SK-N-SH (cell line): ENCODE data around the gene WNT9B. TPM values are rescaled to one million over a fixed set of nuclear protein-coding genes. Genes with fewer than 3 reads are reported as not detected.

Source experiments
- CTCF ChIA-PET: fragments of 300-600, 350-600 bp; formaldehyde crosslinking; extraction: SDS; loops from one replicate; lab custom pipeline; 2021; lab: Yijun Ruan, JAX
- POLR2A ChIA-PET: fragments of 350-600 bp; sonication (Branson Sonifier 250); formaldehyde crosslinking; extraction: SDS; loops from one replicate; lab custom pipeline; 2020; ENCODE audit warnings: antibody characterized with exemption, inconsistent platforms; lab: Yijun Ruan, JAX
- DNase-seq: peaks from one replicate; pipeline ENCODE4 v3.0.0; 2012
- H2AFZ ChIP-seq: fragments of 200-600 bp; sonication (generic); 2 replicates; pipeline ENCODE4 v1.8.1; 2016; ENCODE audit warnings: antibody characterized with exemption, mild to moderate bottlenecking, low read depth
- H3F3A ChIP-seq: fragments of 200-600 bp; sonication (generic); replicated peaks from 2 replicates; pipeline ENCODE3; 2016; ENCODE audit warnings: antibody characterized with exemption, mild to moderate bottlenecking; ENCODE audit not compliant: insufficient read depth
- H3K27ac ChIP-seq, 2 experiments: fragments of 200-500 bp in 1 of 2; fragments of 200-600 bp in 1 of 2; sonication (Bioruptor generic) in 1 of 2; sonication (generic), shearing (Covaris generic) in 1 of 2; 2 replicates each; pipeline versions ENCODE4 v1.5.1 to v1.6.1; 2014 to 2016; ENCODE audit warnings: low read depth in 2 of 2, inconsistent platforms in 1 of 2, low read length in 1 of 2, mild to moderate bottlenecking in 1 of 2, mixed read lengths in 1 of 2
- H3K27me3 ChIP-seq: fragments of 200-600 bp; sonication (generic), shearing (Covaris generic); 2 replicates; pipeline ENCODE4 v1.6.1; 2016; ENCODE audit warnings: mixed run types; ENCODE audit not compliant: insufficient read depth
- H3K36me3 ChIP-seq, 2 experiments: fragments of 200-500 bp in 1 of 2; fragments of 200-600 bp in 1 of 2; sonication (Bioruptor generic) in 1 of 2; sonication (generic) in 1 of 2; replicated peaks in 1 of 2; 2 replicates each; pipeline versions ENCODE3 to v1.5.1; 2014 to 2016; ENCODE audit warnings: low read length in 1 of 2, mild to moderate bottlenecking in 1 of 2; ENCODE audit not compliant: insufficient read depth in 2 of 2, control insufficient read depth in 1 of 2
- H3K4me1 ChIP-seq, 2 experiments: fragments of 200-500 bp in 1 of 2; fragments of 200-600 bp in 1 of 2; sonication (Bioruptor generic) in 1 of 2; sonication (generic), shearing (Covaris generic) in 1 of 2; 2 replicates each; pipeline versions ENCODE4 v1.5.1 to v1.6.1; 2014 to 2016; ENCODE audit warnings: low read depth in 1 of 2, low read length in 1 of 2, mixed run types in 1 of 2; ENCODE audit not compliant: insufficient read depth in 2 of 2, control insufficient read depth in 1 of 2
- H3K4me2 ChIP-seq: fragments of 200-600 bp; sonication (generic), shearing (Covaris generic); 2 replicates; pipeline ENCODE4 v1.6.1; 2017; ENCODE audit warnings: mixed run types
- H3K4me3 ChIP-seq, 2 experiments: fragments of 200-500 bp in 1 of 2; fragments of 200-600 bp in 1 of 2; sonication (Bioruptor generic) in 1 of 2; sonication (generic), shearing (Covaris generic) in 1 of 2; 2 replicates each; pipeline versions ENCODE4 v1.5.1 to v1.8.1; 2014 to 2016; ENCODE audit warnings: low read depth in 2 of 2, inconsistent platforms in 1 of 2, low read length in 1 of 2, mild to moderate bottlenecking in 1 of 2, mixed read lengths in 1 of 2, moderate library complexity in 1 of 2
- H3K79me2 ChIP-seq: fragments of 200-600 bp; sonication (generic); 2 replicates; pipeline ENCODE4 v1.8.1; 2017; ENCODE audit warnings: mild to moderate bottlenecking; ENCODE audit not compliant: insufficient read depth
- H3K9ac ChIP-seq: fragments of 200-600 bp; sonication (generic); 2 replicates; pipeline ENCODE4 v1.6.1; 2017; ENCODE audit warnings: mixed run types
- H3K9me2 ChIP-seq: fragments of 200-600 bp; sonication (generic); 2 replicates; pipeline ENCODE4 v1.6.1; 2017; ENCODE audit warnings: mixed run types
- H3K9me3 ChIP-seq: fragments of 200-600 bp; sonication (generic); 2 replicates; pipeline ENCODE4 v1.6.1; 2017; ENCODE audit warnings: mixed run types, mild to moderate bottlenecking, moderate library complexity
- H4K20me1 ChIP-seq: fragments of 200-600 bp; sonication (generic); 2 replicates; pipeline ENCODE4 v1.6.1; 2017; ENCODE audit warnings: mild to moderate bottlenecking, mixed run types; ENCODE audit not compliant: insufficient read depth
- ELF1 ChIP-seq: IDR thresholded peaks from 2 replicates; pipeline ENCODE4 v1.4.0; 2012
- EP300 ChIP-seq, 2 experiments: IDR thresholded peaks; 2 replicates each; pipeline versions ENCODE4 v1.4.0 to v1.6.1; 2012; ENCODE audit warnings: borderline replicate concordance in 1 of 2, low read depth in 1 of 2, low read length in 1 of 2
- EZH2phosphoT487 ChIP-seq: fragments of 200-600 bp; sonication (generic); IDR thresholded peaks from 2 replicates; pipeline ENCODE4 v1.6.1; 2017; ENCODE audit warnings: low read depth, mixed run types, mild to moderate bottlenecking, antibody characterized with exemption, moderate library complexity, borderline replicate concordance
- FOXJ3 ChIP-seq: sonication (generic); formaldehyde crosslinking; IDR thresholded peaks from 2 replicates; pipeline ENCODE4 v1.5.1; 2020; ENCODE audit warnings: mild to moderate bottlenecking, missing genetic modification reagents
- FOXM1 ChIP-seq: IDR thresholded peaks from 2 replicates; pipeline ENCODE4 v1.4.0; 2012; ENCODE audit warnings: low read depth, mild to moderate bottlenecking
- GABPA ChIP-seq: IDR thresholded peaks from 2 replicates; pipeline ENCODE4 v1.4.0; 2012; ENCODE audit warnings: low read depth, mild to moderate bottlenecking
- MAX ChIP-seq: IDR thresholded peaks from 2 replicates; pipeline ENCODE4 v1.4.0; 2012; ENCODE audit warnings: low read depth
- MEF2A ChIP-seq: IDR thresholded peaks from 2 replicates; pipeline ENCODE4 v1.4.0; 2012; ENCODE audit warnings: low read depth, borderline replicate concordance
- MXI1 ChIP-seq: IDR thresholded peaks from 2 replicates; pipeline ENCODE4 v1.6.1; 2012; ENCODE audit warnings: mild to moderate bottlenecking, low read depth, low read length, improper control_type of control experiment
- NFIC ChIP-seq: IDR thresholded peaks from 2 replicates; pipeline ENCODE4 v1.4.0; 2012; ENCODE audit warnings: borderline replicate concordance
- NRF1 ChIP-seq: IDR thresholded peaks from 2 replicates; pipeline ENCODE4 v1.6.1; 2012; ENCODE audit warnings: low read depth, mild to moderate bottlenecking, low read length
- REST ChIP-seq: IDR thresholded peaks from 2 replicates; pipeline ENCODE4 v1.6.1; 2012; ENCODE audit warnings: mild to moderate bottlenecking, low read depth, low read length, moderate library complexity
- RXRA ChIP-seq: IDR thresholded peaks from 2 replicates; pipeline ENCODE4 v1.4.0; 2012; ENCODE audit warnings: low read depth, mild to moderate bottlenecking, borderline replicate concordance
- SIN3A ChIP-seq: IDR thresholded peaks from 2 replicates; pipeline ENCODE4 v1.6.1; 2012; ENCODE audit warnings: low read depth, mild to moderate bottlenecking, low read length, moderate library complexity, borderline replicate concordance
- SMC3 ChIP-seq: IDR thresholded peaks from 2 replicates; pipeline ENCODE4 v1.6.1; 2012; ENCODE audit warnings: low read depth, low read length, improper control_type of control experiment
- TAF1 ChIP-seq: IDR thresholded peaks from 2 replicates; pipeline ENCODE4 v1.6.1; 2012; ENCODE audit warnings: low read depth, mild to moderate bottlenecking, low read length, moderate library complexity, borderline replicate concordance
- YY1 ChIP-seq: IDR thresholded peaks from 2 replicates; pipeline ENCODE4 v1.4.0; 2012; ENCODE audit warnings: low read depth, mild to moderate bottlenecking
- WGBS: methylation state at CpG from one replicate; pipeline ENCODE4 v1.1.6; 2017; ENCODE audit warnings: low lambda C conversion rate; 5-methylcytosine and 5-hydroxymethylcytosine counted together
- polyA plus RNA-seq, 3 experiments: library from polyadenylated mRNA; depleted of rRNA; stranded (reverse); fragments of >200 nt; gene quantifications; 2 replicates each; pipeline ENCODE4 v1.2.3, GENCODE V29; 2012

The WNT9B gene
- polyA plus RNA-seq, 1 of the 3 experiments (the other 2 are of a cell fraction), result not detected

DNA sequence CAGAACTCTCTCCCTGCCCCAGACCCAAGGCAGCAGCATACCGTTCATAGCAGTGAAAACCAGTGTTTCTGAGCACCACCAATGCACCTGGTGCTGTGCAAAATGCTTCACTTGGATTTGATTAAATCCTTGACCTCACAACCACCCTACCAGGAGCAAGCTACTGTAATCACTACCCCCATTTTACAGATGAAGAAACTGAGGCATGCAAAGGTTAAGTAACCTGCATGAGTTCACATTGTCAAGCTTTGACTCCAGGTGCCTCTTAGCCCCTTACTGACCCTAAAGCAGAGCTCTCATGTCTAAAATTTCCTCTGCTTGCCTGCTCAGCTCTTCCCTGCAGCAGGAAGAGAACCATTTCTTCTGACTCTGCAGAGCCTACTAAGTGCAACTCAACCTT lies 37.3 kb downstream of the WNT9B start:
- ChIA-PET CTCF (interaction anchor here (1.4 to 7.1 kb wide), 4 partner anchors 46 to 54 kb away, joined by 3 to 34 read pairs (median 6); no protein-coding TSS in a partner anchor), POLR2A (no interaction called here)
- Histone ChIP-seq H3K9me2 (no peaks in the 10 kb centered on the region), H2AFZ (no peak overlapping the region), H3K9me3 (no peaks in the 10 kb centered on the region), H3K27me3 (peaks cover 41% of the 10 kb centered on the region; the same call in 1 of the 2 replicates), H3K79me2 (no peaks in the 10 kb centered on the region), H3F3A (no peaks in the 10 kb centered on the region), H3K4me1 (no peaks in the 10 kb centered on the region), H3K4me2 (no peak overlapping the region), H3K36me3 (no peaks in the 10 kb centered on the region), H3K4me3 (no peak overlapping the region), H3K9ac (no peak overlapping the region), H3K27ac (no peak overlapping the region), H4K20me1 (no peaks in the 10 kb centered on the region)
- TF ChIP-seq TAF1 (no peak), MAX (no peak), ELF1 (no peak), NFIC (no peak), SIN3A (no peak), NRF1 (no peak), MXI1 (no peak), SMC3 (no peak), REST (no peak), MEF2A (no peak), EZH2phosphoT487 (no peak)
- WGBS, result 82% methylated on average over 1 of the region's 1 CpG
- DNase-seq, result no peak

DNA sequence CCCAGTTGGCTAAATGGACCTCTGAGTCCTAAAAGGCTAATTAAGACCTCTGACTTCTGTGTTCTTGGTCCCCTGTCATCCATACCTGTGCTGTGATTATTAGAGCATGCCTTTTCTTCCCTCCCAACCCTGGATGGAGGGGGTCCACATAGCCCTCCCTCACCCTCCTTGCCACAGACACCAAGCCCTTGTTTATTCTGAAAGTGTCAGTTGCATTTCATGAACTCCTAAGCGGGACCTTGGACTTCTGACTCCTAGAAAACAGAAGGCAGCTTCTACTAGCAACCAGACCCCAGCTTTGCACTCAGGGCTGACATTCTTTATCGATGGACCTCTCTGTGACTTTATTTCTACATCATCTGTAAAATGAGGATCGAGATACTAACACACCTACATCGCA lies 38.1 kb downstream of the WNT9B start:
- Histone ChIP-seq H3K9me3 (no peaks in the 10 kb centered on the region), H2AFZ (no peak overlapping the region), H3K36me3 (no peaks in the 10 kb centered on the region), H3K4me1 (no peaks in the 10 kb centered on the region; a peak in 1 of 4 replicates), H3K79me2 (no peaks in the 10 kb centered on the region), H3K27ac (no peak overlapping the region), H3F3A (no peaks in the 10 kb centered on the region)
- CTCF ChIA-PET, result interaction anchor here (1.4 to 7.1 kb wide), 4 partner anchors 13 to 53 kb away, joined by 5 to 34 read pairs (median 6); no protein-coding TSS in a partner anchor
- no peak for DNase-seq
- TF ChIP-seq MXI1 (no peak), SIN3A (no peak), EP300 (IDR thresholded peaks at IDR 0.05; ENCODE audit: borderline replicate concordance in 1 of 2, low read depth in 1 of 2, low read length in 1 of 2) (no peak), GABPA (no peak), TAF1 (no peak), RXRA (no peak), NFIC (no peak), YY1 (no peak), FOXJ3 (CRISPR knock-in tag) (no peak), FOXM1 (no peak)
- TF ChIP-seq, all 33 proteins: peak for 0
- peaks cover 48% of the 10 kb centered on the region for H3K27me3 ChIP-seq
- H4K20me1 ChIP-seq, result no peaks in the 10 kb centered on the region
- POLR2A ChIA-PET, result no interaction called here
- H3K9me2 ChIP-seq, result no peaks in the 10 kb centered on the region
- H3K9ac ChIP-seq, result no peak overlapping the region
- 50% methylated on average over 4 of the region's 4 CpGs for WGBS
- no peak overlapping the region for H3K4me3 ChIP-seq
- H3K4me2 ChIP-seq, result no peak overlapping the region
